GM18508 (cell line): Measurements from ENCODE around the gene ADARB2.
"Not testable (repeated sequence)": the region's sequence is repeated elsewhere in the genome, so short reads cannot be mapped to it uniquely, and the experiment has no call there.

ENCODE experiments used
- ATAC-seq: cut with Tn5 transposase; IDR thresholded peaks from one replicate; pipeline ENCODE4 v1.9.1; 2021; ENCODE audit warnings: moderate number of reproducible peaks; ENCODE audit not compliant: insufficient read depth, unreplicated experiment

ADARB2 gene

DNA sequence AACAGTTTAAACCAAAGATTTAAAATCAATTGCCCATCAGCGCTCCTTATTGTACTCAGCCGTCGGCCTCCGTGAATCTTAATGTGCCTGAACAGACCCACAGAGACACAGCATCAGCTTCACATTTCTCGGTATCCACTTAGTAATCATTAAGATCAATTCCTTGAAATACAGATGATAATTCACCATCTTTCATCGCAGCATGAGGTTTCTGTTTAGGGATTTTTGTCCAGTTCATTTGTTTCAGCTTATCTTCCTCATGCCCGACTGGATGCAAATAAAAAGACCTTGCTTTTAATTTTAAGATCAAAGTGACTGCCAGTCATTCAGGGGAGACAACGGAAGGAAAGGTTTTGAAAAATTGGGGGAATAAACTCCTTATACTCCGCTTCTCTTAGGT, 473.3 kb downstream of the ADARB2 start:
- ATAC-seq = no peak

DNA sequence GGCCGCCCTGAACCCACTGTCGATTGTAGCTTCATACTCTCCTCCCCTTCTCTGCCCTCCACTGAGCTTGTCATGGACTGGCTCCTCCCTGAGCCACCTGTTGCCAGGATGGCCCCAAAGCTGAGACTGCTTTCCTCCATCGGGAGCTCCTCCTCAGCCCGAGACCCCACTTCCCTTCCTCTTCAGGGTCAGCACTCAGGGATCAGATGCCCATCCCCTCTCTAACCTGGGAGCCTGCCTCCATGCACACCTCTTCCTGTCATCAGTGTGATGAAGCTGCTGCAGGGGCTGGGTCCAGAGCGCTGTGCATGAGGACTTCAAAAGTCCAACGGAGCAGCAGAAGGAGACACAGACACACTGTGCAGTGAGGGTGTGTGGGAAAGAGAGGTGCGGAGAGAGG, 480.1 kb downstream of the ADARB2 start:
- ATAC-seq = no peak

DNA sequence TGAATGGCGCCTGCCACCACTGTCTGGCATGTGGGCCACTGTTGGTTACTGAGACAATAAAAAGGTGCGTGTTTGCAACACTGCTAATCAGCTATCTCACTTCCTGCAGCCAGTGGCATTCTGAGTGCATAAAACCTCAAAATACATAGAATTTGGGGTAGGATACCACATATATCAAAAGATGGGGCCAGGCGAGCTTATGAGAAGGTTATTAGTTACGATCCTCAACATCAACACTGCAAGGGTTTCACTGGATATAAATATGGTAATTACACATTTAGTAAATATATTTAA, 480.9 kb downstream of the ADARB2 start:
- ATAC-seq = no peak

DNA sequence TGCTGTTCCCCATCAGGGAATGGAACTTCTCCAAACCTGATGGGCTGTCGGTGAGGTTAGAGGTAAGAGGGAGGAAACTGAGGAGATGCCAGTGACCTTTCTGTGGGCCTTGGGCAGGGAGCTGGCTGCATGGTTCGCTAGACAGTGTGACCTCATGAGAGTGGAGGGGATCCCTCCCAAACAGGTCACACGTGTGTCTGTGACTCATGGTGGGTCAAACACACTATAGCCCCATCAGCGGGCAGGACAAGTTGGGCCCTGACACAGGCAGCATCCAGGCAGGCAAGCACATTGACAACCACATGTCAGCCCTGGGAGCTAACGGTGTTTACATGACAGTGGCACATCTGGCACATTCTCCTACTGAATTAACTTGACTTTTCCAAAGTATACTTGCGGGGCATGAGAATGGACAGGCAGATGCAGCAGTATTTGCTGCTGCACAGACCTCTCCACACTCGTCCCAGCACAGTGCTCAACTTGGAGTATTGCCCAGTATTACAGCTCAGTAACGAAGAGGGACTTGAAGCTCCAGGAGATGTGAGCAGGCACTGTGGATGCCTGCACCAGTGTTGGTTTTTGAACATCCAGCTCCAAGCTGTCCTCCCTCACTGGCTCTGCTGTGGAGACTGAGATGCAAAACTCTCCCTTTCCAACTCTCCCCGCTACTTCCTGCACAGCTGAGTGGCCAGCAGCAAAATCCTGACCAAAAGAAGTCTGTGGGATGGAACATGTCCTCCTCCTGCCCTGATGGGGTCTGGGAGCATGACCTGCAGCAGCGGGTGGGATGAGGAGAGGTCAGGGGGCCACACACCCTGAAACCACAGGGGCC, 481.5 kb downstream of the ADARB2 start:
- ATAC-seq = no peak

DNA sequence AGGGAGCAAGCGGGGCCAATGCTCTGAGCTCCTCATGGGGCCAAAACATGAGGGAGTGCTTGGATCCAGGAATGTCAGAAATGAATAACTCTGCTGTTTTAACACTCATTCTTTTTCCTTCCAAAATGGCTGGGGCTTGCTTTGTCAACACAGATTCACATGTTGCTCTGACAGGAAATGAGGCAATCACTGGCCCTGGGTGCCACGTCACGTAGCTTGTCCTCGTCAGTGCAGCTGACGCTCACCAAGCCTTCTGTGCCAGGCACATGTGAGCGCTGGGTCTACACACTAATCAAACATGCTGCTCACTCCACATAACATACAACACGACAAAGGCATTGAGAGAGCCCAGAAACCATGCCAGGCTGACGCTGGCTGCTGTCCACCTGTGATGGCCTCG, 482.2 kb downstream of the ADARB2 start:
- ATAC-seq = no peak

DNA sequence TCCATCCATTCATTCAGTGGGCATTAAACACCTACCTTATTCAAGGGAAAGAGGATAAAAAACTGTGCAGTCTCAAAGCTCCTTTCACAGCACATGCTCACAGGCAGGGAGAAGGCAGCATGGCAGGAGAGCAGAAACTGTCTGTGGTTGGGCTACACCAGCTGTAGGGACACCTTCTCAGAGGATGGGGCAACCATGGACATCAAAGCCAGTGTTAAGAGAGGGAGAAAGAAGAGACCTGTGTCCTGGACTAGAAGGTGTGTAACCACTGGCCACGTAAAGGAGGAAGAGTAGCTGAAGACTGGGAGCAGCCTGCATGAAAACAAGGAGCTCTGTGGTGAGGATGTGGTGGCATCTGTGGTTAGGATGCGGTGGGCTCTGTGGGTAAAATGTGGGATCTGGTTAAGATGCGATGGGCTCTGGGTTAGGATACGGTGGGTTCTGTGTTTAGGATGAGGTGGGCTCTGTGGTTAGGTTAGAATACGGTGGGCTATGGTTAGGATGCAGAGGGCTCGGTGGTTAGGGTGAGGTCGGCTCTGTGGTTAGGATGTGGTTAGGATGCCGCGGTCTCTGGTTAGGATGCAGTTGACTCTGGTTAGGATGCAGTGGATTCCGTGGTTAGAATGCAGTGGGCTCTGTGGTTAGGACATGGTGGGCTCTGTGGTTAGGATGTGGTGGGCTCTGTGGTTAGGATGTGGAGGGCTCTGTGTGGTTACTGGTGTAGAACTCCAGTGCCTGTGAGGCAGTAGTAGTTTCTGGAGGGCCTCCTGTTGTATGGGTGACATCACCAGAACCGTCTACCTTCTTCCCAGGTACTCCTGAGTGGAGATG, 483.6 kb downstream of the ADARB2 start:
- no peak for ATAC-seq

DNA sequence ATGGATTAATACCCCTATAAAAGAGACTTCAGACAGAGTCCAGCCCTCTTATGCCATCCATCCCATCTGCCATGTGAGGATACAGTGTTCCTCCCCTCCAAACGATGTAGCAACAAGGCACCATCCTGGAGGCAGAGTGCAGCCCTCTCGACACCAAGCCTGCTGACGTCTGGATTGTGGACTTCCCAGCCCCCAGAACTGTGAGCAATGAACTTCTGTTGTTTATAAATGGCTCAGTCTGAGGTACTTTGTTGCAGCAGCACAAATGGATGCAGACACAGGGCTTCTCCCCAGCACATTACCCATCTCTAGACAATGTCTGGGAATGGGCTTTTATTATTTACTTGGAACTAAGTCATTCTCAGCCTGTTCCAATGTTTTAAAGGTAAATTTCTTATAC, 485.6 kb downstream of the ADARB2 start:
- no peak for ATAC-seq

DNA sequence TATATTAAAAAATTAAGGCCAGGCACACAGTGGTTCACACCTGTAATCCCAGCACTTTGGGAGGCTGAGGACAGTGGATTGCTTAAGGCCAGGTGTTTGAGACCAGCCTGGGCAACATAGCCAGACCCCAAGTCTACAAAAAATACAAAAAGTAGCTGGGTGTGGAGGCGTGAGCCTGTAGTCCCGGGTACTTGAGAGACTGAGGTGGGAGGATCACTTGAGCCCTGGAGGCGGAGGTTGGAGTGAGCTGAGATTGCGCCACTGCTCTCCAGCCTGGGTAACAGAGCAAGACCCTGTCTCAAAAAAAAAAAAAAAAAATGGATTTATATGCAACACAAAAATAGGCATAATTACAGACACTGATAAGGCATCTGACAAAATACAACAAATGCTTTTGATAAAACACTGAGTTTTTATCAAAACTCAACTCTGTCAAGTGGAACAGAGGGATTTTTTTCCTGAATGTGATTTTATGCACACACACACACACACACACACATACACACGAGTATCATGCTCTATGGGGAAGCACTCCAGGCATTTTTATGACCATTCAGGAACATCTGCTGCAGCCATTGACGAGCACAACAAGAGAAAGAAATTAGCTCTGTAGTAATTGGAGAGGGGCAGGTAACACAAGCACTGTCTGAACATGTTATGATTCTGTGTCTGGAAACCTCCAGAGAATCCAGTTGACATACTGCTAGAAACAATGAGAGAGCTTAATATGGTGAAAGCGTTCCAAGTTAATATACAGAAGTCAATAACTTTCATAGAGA, 488.0 kb downstream of the ADARB2 start:
- ATAC-seq = no peak

DNA sequence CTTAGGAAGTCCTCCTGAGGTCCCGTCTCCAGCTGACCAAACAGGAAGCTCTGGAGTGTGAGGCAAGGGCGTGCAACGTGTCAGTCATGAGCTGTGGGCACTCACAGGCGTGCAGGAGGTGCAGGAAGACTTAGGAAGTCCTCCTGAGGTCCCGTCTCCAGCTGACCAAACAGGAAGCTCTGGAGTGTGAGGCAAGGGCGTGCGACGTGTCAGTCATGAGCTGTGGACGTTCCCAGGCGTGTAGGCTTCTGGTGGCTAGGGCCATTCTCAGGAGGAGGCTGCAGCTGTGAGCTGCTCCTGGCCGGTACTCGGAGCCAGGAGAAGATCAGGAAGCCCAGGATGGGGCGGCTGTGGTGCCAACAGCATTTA, 489.1 kb downstream of the ADARB2 start:
- not testable (repeated sequence) for ATAC-seq

DNA sequence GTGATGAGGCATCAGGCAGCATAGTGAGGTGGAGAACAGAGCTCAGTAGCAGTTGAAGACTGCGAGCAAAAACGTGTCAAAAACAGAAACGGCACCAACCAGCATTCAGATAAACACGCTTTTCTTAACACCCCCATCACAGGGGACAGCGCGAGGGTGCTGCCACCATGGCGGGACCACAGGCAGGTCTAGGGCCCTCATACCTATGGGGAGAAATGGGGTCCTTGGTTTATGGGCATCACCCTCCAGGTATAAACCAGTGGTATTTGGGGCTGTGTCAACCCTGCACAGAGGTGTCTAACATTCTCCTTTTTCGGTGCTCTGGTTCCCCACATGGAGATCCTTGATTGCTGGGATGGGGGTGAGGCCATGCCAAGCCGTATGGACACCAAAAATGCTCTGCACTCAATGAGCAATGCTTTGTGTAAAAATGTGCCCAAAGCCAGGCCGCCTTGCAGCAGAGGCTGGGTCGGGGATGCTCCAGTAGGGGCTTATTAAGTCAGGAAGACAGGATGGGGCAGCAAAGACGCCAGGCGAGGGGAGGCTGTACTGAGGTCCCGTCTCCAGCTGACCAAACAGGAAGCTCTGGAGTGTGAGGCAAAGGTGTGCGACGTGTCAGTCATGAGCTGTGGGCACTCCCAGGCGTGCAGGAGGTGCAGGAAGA, 489.6 kb downstream of the ADARB2 start:
- no peak for ATAC-seq

DNA sequence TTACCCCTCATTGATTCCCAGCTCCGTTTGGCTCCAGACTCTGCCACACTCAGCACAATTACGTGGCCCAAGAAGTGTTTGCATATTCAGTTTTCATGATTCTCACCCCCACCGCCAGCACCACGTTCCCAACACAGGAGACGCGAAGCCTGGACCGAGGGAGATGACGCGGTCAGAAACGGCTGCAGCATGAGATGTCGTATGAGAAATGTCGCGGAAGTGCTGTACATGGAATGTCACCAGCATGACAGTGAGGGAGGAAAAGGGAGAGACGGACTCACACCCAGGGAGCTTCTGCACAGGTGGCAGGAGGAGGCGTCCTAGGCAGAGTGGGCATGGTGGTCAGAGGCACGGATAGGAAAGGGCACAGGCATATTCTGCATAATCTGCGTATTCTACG, 492.8 kb downstream of the ADARB2 start:
- no peak for ATAC-seq

DNA sequence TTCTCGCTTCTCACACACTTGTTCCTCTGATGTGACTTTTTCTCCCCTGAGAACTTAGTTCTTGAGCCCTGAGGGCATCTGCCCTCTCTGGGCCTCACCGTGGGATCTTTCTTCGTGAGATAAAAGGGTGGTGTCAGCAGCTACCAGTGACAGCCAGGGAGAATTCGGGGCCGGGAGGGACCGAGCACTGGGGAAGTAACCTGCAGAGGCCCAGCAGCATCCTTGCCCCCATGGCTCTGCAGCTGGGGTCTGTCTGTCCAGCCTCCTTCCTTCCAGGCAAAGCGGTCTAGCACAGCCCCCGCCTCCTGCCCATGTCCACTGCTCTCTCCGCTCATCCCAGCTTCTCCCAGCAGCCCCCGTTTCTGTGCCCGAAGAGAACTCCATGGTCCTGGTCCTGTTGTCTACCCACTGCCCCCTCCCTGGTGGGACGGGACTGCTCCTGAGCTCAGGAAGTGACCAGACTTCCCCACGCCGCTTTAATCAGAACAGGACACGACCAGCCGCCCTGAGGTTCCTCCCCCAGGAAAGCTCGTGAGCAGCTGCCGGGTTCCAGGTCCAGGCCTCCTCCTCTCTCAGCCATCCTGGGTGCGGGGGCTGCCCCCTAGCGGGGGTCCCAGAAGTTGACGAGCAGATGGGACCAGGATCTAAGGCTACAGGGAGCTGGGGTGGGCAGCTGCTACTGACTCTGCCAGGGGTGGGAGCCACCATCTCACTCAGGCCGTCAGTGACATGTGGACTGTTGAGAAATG, 493.7 kb downstream of the ADARB2 start:
- no peak for ATAC-seq

DNA sequence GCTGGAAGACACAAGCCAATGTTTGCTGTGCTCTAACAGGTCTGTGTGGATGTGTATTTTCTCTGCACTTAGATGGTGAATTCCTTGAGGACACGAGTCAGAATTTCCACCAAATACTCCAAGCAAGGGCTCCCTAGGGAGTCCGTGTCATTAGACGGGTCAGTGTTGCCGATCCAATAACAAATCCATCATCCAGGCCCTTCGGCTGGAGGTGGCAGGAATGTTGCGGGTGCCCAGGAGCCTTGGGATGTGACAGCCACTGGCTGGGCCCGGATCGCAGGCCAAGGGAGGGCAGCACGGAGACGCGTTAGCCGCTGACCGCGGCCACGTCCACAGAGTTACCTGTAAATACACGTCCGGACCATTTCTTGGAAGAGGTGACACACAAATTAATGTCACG, 494.4 kb downstream of the ADARB2 start:
- ATAC-seq = no peak

DNA sequence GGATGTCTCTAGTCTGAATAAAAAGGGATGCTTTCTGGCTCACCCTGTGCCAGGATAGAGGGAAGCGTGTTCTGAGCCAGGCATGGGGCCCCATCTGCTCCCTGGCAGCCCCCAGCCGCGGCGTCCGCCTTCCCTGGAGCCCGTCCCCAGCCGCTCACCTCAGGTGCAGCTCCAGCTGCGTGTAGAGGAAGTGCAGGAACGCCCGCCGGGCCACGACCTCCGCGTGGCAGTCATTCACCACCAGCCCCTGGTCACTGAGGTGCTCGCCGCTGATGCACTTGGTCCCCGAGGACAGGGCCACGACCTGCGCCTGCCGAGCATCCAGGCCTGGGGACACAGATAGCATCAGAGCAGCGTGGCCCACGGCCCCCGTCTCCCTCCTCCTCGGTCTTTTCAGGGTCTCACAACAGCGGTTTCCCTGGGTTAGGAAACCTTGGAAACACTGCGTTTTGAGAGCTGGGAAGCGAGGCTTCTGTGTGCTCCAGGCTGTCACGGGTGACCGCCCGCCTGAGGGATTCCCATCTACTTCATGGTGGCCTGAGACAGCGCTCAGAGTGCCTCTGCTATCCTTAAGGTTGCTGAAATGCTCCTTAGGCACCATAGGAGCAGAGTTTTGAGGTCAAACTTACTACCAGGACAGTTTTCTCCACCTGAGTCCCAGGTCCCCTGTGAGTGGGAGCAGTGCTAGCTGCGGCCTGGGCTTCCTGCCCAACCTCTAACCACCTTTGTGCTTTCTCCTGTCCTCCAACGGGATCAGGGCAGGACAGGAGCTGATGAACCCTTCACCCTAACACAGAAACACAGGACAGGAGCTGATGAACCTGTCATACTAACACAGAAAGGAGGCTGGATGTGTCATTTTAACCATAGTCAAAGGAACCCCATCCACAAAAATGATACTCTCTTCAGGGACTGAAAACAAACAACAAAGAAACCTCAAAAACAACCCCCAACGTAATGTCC, 495.1 kb downstream of the ADARB2 start:
- no peak for ATAC-seq

DNA sequence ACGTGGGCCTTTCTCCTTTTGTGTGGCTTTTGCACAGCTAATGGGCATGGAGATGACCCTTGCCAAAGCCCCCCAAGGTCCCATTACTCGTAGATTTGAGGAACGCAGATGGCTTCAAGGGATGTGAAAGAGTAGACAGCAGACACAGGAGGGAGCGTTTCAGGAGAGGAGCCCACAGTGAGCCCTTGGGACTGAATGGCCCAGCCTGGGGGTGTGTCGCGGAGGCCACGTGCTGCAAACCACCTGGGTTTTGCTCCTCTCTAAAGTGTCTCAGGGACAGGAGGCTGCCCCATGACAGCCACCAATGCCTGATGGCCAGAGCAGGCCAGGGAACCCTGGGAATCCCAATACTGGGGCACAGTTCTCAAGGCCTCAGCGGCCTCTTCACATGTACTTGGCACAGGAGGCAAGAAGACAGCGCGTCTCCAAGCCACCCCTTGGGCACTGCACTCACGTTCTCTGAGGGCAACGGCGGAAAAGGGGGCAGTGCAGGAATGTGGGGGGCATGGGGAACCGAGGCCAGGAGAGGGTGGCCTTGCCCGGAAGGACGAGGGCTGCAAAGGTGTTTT, 495.9 kb downstream of the ADARB2 start:
- no peak for ATAC-seq

DNA sequence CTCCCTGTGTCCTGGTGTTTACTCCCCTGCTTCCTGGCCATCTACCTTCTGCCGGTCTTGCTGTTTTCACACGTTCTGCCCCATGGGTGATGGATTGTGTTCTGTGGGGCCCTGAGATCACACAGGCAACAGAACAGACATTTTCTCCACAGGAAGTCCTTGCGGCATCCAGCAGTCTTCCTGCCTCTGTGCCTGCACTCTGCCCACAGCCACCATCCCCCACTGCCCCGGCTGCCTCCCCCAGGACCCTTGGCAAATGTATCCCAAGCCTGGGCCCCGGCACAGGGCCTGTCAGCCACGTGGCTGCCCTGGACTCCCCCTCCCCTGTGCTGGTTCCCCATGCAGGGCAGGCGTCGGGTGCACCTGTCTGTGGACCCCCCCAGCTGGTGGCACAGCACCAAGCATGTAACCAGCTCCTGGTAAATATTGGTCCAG, 497.0 kb downstream of the ADARB2 start:
- ATAC-seq = no peak

DNA sequence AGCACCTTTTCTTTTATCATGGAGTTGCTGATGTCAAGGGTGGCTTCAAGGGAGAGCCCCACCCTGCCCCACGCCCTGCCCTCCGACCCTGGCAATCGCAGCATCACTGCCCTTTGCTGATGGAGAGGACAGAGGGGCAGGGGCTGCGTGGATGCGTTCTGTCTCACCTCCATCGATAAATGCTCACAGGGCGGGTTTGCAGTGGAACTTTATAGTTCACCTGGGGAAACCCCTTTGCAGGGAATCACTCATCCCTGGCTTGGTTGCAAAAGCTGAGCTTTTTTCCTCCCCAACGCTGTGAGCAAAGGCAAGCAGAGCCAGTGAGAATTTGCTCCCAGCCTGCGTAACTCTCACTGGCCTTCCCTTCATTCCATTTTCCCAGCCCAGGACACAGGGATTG, 504.3 kb downstream of the ADARB2 start:
- no peak for ATAC-seq

DNA sequence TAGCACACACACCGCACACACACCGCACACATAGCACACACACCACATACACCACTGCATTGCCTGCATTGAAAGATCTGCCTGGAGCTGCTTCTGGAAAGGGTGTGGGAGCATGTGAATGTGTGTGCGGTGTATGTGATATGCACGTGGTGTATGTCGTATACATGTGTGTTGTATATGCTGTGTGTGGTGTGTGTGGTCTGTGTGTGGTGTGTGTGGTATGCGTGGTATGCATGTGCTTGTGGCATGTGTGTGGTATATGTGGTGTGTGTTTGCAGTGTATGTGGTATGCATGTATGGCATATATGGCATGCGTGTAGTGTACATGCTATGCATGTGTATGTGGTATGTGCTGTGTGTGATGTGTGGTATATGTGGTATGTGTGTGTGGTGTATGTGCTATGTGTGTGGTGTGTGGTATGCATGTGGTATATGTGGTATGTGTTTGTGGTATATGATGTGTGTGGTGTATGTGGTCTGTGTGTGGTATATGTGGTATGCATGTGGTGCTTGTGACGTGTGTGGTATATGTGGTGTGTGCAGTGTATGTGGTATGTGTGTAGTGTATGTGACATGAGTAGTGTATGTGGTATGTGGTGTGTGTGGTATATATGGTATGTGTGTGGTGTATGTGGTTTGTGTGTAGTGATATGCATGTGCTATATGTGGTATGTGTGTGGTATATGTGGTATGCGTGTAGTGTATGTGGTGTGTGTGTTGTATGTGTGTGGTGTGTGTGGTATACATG, 505.0 kb downstream of the ADARB2 start:
- ATAC-seq = no peak
